ENCODE results near the gene TRPV3.
A peak's percentile ranks its signal among the peaks of the same experiment; 100 is the strongest.

The TRPV3 gene

GRCh38 chr17:3546521-3546920 lies 11.1 kb downstream of the TRPV3 start:
- DNase-seq (ENCODE audit: low read depth), result no peak

- no peak for DNase-seq (ENCODE audit: low read depth)
Measured at GRCh38 chr17:3545151-3545550, 12.5 kb downstream of the TRPV3 start.

GRCh38 chr17:3544365-3544764 lies 13.2 kb downstream of the TRPV3 start:
- DNase-seq (ENCODE audit: low read depth), result no peak

- no peak for DNase-seq (ENCODE audit: low read depth)
Measured at GRCh38 chr17:3543453-3543852, 14.2 kb downstream of the TRPV3 start.

GRCh38 chr17:3542410-3543088 lies 15.1 kb downstream of the TRPV3 start:
- DNase-seq (ENCODE audit: low read depth), result no peak

GRCh38 chr17:3539881-3540540 lies 17.6 kb downstream of the TRPV3 start:
- no peak for DNase-seq (ENCODE audit: low read depth)

- no peak for DNase-seq (ENCODE audit: low read depth)
Measured at GRCh38 chr17:3536716-3537115, 20.9 kb downstream of the TRPV3 start.

- DNase-seq (ENCODE audit: low read depth), result peak; percentile 72
Measured at GRCh38 chr17:3535253-3535995, 22.2 kb downstream of the TRPV3 start.

- peak; percentile 63 for DNase-seq (ENCODE audit: low read depth)
Measured at GRCh38 chr17:3534881-3535252, 22.7 kb downstream of the TRPV3 start.

- no peak for DNase-seq (ENCODE audit: low read depth)
Measured at GRCh38 chr17:3533752-3534151, 23.9 kb downstream of the TRPV3 start.

GRCh38 chr17:3532859-3533142 lies 24.8 kb downstream of the TRPV3 start:
- no peak for DNase-seq (ENCODE audit: low read depth)

GRCh38 chr17:3532106-3532858 lies 25.3 kb downstream of the TRPV3 start:
- no peak for DNase-seq (ENCODE audit: low read depth)

- DNase-seq (ENCODE audit: low read depth), result no peak
Measured at GRCh38 chr17:3531266-3532101, 26.1 kb downstream of the TRPV3 start.

- no peak for DNase-seq (ENCODE audit: low read depth)
Measured at GRCh38 chr17:3529817-3530741, 27.5 kb downstream of the TRPV3 start.

- no peak for DNase-seq (ENCODE audit: low read depth)
Measured at GRCh38 chr17:3528880-3529511, 28.6 kb downstream of the TRPV3 start.

- no peak for DNase-seq (ENCODE audit: low read depth)
Measured at GRCh38 chr17:3528403-3528851, 29.2 kb downstream of the TRPV3 start.

GRCh38 chr17:3527896-3528295 lies 29.7 kb downstream of the TRPV3 start:
- DNase-seq (ENCODE audit: low read depth), result no peak

- DNase-seq (ENCODE audit: low read depth), result no peak
Measured at GRCh38 chr17:3527468-3527867, 30.1 kb downstream of the TRPV3 start.

- DNase-seq (ENCODE audit: low read depth), result no peak
Measured at GRCh38 chr17:3526971-3527370, 30.6 kb downstream of the TRPV3 start.

GRCh38 chr17:3526491-3526890 lies 31.1 kb downstream of the TRPV3 start:
- no peak for DNase-seq (ENCODE audit: low read depth)

Data from fibroblast of gingiva (primary cell).